K562 (cell line): Measurements from ENCODE around the gene NDUFAF3. TPM values are rescaled to one million over a fixed set of nuclear protein-coding genes. Genes with fewer than 3 reads are reported as not detected.

Experiments used
- ATAC-seq: fragments of 200-7000 bp; cut with Tn5 transposase; 3 replicates; pipeline ENCODE4 v1.9.1; 2020; ENCODE audit warnings: moderate library complexity
- BruUV-seq: library from RNA; stranded (reverse); fragments of 400-500 nt; replicated peaks from 2 replicates; lab custom pipeline; 2021; lab: Mats Ljungman, UMichigan
- CTCF ChIA-PET: fragments of 300-600 bp; formaldehyde crosslinking; extraction: SDS; loops from one replicate; lab custom pipeline; 2021; ENCODE audit warnings: low intra/inter-chr PET ratio; lab: Yijun Ruan, JAX
- POLR2A ChIA-PET: fragments of 300-600, 350-650 bp; sonication (Branson Sonifier 250); formaldehyde crosslinking; extraction: SDS; loops from one replicate; lab custom pipeline; 2021; ENCODE audit warnings: antibody characterized with exemption, inconsistent platforms; lab: Yijun Ruan, JAX
- DNase-seq, 4 experiments: peaks; one replicate each; pipeline versions ENCODE4 v3.0.0 to v3.0.0-alpha.2; 2011 to 2018; ENCODE audit warnings: low spot score in 3 of 4, mixed read lengths in 3 of 4; ENCODE audit errors: extremely low read depth in 1 of 4
- FAIRE-seq: peaks from 2 replicates; lab custom pipeline; 2011; peaks lifted over from hg19 to GRCh38; lab: Jason Lieb, UNC
- H2AFZ ChIP-seq: 2 replicates; pipeline ENCODE4 v1.6.0; 2011; ENCODE audit warnings: low read depth, low read length, control low read depth, inconsistent platforms
- H3K27ac ChIP-seq: fragments of 200-600 bp; 3 replicates; pipeline ENCODE4 v1.8.0; 2011; ENCODE audit warnings: low read depth, mild to moderate bottlenecking, control low read depth, inconsistent platforms, low read length, moderate library complexity, mixed read lengths; ENCODE audit errors: extremely low read depth
- H3K27me3 ChIP-seq, 2 experiments: fragments of 300-600 bp in 1 of 2; 2 replicates in 1 of 2; 3 replicates in 1 of 2; pipeline versions ENCODE4 v1.6.0 to v1.8.0; 2011; ENCODE audit warnings: inconsistent platforms in 2 of 2, low read length in 2 of 2, mild to moderate bottlenecking in 1 of 2, mixed read lengths in 1 of 2, moderate library complexity in 1 of 2; ENCODE audit not compliant: control insufficient read depth in 2 of 2, insufficient read depth in 2 of 2
- H3K36me3 ChIP-seq: fragments of 300-600 bp; 3 replicates; pipeline ENCODE4 v1.8.0; 2011; ENCODE audit warnings: mild to moderate bottlenecking, low read length, inconsistent platforms; ENCODE audit not compliant: control insufficient read depth, insufficient read depth
- H3K4me1 ChIP-seq, 2 experiments: fragments of 200-600 bp in 1 of 2; replicated peaks in 1 of 2; 2 replicates in 1 of 2; 3 replicates in 1 of 2; pipeline versions ENCODE4 v1.5.1 to v1.8.0; 2011; ENCODE audit warnings: inconsistent platforms in 2 of 2, low read length in 2 of 2, mild to moderate bottlenecking in 1 of 2, mixed read lengths in 1 of 2, moderate library complexity in 1 of 2; ENCODE audit not compliant: control insufficient read depth in 2 of 2, insufficient read depth in 2 of 2
- H3K4me2 ChIP-seq: 2 replicates; pipeline ENCODE4 v1.6.1; 2011; ENCODE audit warnings: low read length, control low read depth, inconsistent platforms, mixed read lengths; ENCODE audit not compliant: insufficient read depth
- H3K4me3 ChIP-seq: fragments of 200-600 bp; sonication (generic), shearing (Covaris generic); 2 replicates; pipeline ENCODE4 v1.5.1; 2016; ENCODE audit warnings: control low read depth, inconsistent platforms
- H3K79me2 ChIP-seq: fragments of 200-600 bp; 3 replicates; pipeline ENCODE4 v1.8.0; 2011; ENCODE audit warnings: low read length, inconsistent platforms; ENCODE audit not compliant: control insufficient read depth, insufficient read depth
- H3K9ac ChIP-seq, 2 experiments: 2 replicates each; pipeline versions ENCODE4 v1.6.0 to v1.6.1; 2011; ENCODE audit warnings: low read depth in 2 of 2, low read length in 2 of 2, control low read depth in 1 of 2, inconsistent platforms in 1 of 2, mild to moderate bottlenecking in 1 of 2, mixed read lengths in 1 of 2; ENCODE audit not compliant: insufficient read depth in 1 of 2
- H3K9me1 ChIP-seq: one replicate; pipeline ENCODE4 v1.6.0; 2011; ENCODE audit warnings: inconsistent platforms, mild to moderate bottlenecking, low read length, moderate library complexity; ENCODE audit not compliant: control insufficient read depth, insufficient read depth
- H3K9me3 ChIP-seq: replicated peaks from 2 replicates; pipeline ENCODE4 v1.5.1; 2011; ENCODE audit warnings: low read depth, low read length, inconsistent platforms; ENCODE audit not compliant: control insufficient read depth, insufficient read depth
- H4K20me1 ChIP-seq: replicated peaks from 2 replicates; pipeline ENCODE4 v1.6.1; 2011; ENCODE audit warnings: low read length, inconsistent platforms, mixed read lengths; ENCODE audit not compliant: control insufficient read depth, insufficient read depth
- CREB3 ChIP-seq: fragments of 450-650 bp; conservative IDR thresholded peaks from 2 replicates; pipeline ENCODE4 v1.6.1; 2016; ENCODE audit warnings: missing genetic modification characterization, low read depth, mild to moderate bottlenecking, missing compliant biosample characterization, moderate library complexity
- ETV5 ChIP-seq: sonication (generic); formaldehyde crosslinking; IDR thresholded peaks from 2 replicates; pipeline ENCODE4 v1.4.0; 2020; ENCODE audit warnings: low read depth, mild to moderate bottlenecking, missing genetic modification reagents
- LARP7 ChIP-seq: fragments of 450-650 bp; IDR thresholded peaks from 2 replicates; pipeline ENCODE4 v1.6.1; 2016
- MTF1 ChIP-seq: fragments of 250-450 bp; sonication (Bioruptor Pico); IDR thresholded peaks from 2 replicates; pipeline ENCODE4 v1.9.0; 2021; ENCODE audit warnings: moderate library complexity, mild to moderate bottlenecking, inconsistent platforms, borderline replicate concordance
- PREB ChIP-seq: sonication (generic); formaldehyde crosslinking; IDR thresholded peaks from 2 replicates; pipeline ENCODE4 v1.8.1; 2023; ENCODE audit warnings: mild to moderate bottlenecking, missing genetic modification reagents
- PYGO2 ChIP-seq: fragments of 450-650 bp; IDR thresholded peaks from 2 replicates; pipeline ENCODE4 v1.6.1; 2016; ENCODE audit warnings: mild to moderate bottlenecking, missing genetic modification characterization, moderate library complexity, missing compliant biosample characterization
- RBM15 ChIP-seq: fragments of 200-400 bp; formaldehyde crosslinking; IDR thresholded peaks from 2 replicates; pipeline ENCODE4 v1.6.1; 2018; ENCODE audit warnings: mild to moderate bottlenecking, low read length, moderate library complexity; ENCODE audit not compliant: insufficient read depth
- SUPT5H ChIP-seq: fragments of 450-650 bp; IDR thresholded peaks from 2 replicates; pipeline ENCODE4 v1.6.1; 2016
- WHSC1 ChIP-seq: IDR thresholded peaks from one replicate; pipeline ENCODE4 v1.6.1; 2012; ENCODE audit warnings: low read length, control low read depth, inconsistent platforms
- WGBS: fragments of 100-300 bp; shearing (Covaris generic); methylation state at CpG from one replicate; pipeline ENCODE4 v1.1.6; 2016; ENCODE audit warnings: low coverage, mixed read lengths; ENCODE audit not compliant: insufficient coverage; ENCODE audit errors: missing lambda C conversion rate; 5-methylcytosine and 5-hydroxymethylcytosine counted together
- in situ Hi-C: fragments of 300-500 bp; cut with MboI; formaldehyde crosslinking; loops from 4 replicates; pipeline ENCODE4 v1.15.0; 2018; ENCODE audit warnings: inconsistent platforms, mixed read lengths
- intact Hi-C: fragments of 100-400 bp; cut with micrococcal nuclease; formaldehyde crosslinking; loops from 2 replicates; pipeline ENCODE4 v1.14.2; 2022
- polyA plus RNA-seq, 8 experiments: library from polyadenylated mRNA; depleted of rRNA in 4 of 8; stranded (reverse) in 5 of 8; unstranded in 3 of 8; fragments of >200 nt; fragmentation: Nextera tagmentation in 2 of 8; fragmentation: Illumina TruSeq in 1 of 8; extraction: Ambion mirVana in 2 of 8; extraction: Trizol in 1 of 8; gene quantifications; 2 replicates each; pipeline versions ENCODE4 v1.2.1 to v1.2.3, GENCODE V29; 2011 to 2014; ENCODE audit warnings: inconsistent platforms in 1 of 8, missing spikeins in 1 of 8
- total RNA-seq, 7 experiments: library from RNA; depleted of rRNA in 6 of 7; stranded (reverse); fragments of >200 nt in 6 of 7; fragmentation: Illumina TruSeq in 2 of 7; extraction: Trizol in 2 of 7; gene quantifications; 2 replicates each; pipeline versions ENCODE4 v1.2.1 to v1.2.3, GENCODE V29; 2011 to 2021; ENCODE audit warnings: low replicate concordance in 1 of 7
- TF ChIP-seq, protein P1 (sequence below), 2 experiments: fragments of 150-350 bp in 1 of 2; IDR thresholded peaks; 2 replicates each; pipeline ENCODE4 v1.6.1; 2012 to 2016; ENCODE audit warnings: low read depth in 2 of 2, low read length in 2 of 2, mild to moderate bottlenecking in 1 of 2, moderate library complexity in 1 of 2

Gene NDUFAF3
- total and polyA plus RNA-seq, 9 of the 15 experiments (the other 6 are each of a cell fraction or from before 2014, with no cell fraction given), result 17.0 to 127 (median 36.3) TPM

DNA sequence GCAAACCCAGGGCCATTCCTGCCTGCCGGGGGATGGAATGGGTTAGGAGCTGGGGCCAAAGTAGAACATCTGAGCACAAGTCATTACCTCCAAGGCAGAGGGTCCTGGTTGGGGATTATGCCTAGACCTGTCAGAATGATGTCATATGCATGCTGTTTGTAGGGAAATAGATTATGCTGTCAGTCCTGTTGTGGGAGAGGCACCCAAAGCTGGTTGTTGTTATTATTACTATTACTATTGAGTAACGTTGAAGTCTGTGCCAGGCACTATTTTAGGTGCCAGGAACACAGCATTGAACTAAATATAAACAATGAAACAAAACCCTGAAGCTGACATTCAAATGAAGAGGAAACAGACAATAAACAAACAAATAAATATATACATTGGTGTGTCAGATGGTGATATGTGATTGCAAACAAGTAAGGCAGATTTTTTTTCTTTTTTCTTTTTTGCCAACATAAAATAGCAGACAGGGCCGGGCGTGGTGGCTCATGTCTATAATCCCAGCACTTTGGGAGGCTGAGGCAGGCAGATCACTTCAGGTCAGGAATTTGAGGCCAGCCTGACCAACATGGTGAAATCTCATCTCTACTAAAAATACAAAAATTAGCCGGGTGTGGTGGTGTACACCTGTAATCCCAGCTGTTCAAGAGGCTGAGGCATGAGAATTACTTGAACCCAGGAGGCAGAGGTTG lies 29.9 kb upstream of the NDUFAF3 start:
- in situ Hi-C loops, result no loop called here
- CTCF ChIA-PET, result no interaction called here
- TF ChIP-seq MTF1, result no peak
- TF ChIP-seq ETV5 (CRISPR knock-in tag), result no peak
- TF ChIP-seq, protein P1, sequence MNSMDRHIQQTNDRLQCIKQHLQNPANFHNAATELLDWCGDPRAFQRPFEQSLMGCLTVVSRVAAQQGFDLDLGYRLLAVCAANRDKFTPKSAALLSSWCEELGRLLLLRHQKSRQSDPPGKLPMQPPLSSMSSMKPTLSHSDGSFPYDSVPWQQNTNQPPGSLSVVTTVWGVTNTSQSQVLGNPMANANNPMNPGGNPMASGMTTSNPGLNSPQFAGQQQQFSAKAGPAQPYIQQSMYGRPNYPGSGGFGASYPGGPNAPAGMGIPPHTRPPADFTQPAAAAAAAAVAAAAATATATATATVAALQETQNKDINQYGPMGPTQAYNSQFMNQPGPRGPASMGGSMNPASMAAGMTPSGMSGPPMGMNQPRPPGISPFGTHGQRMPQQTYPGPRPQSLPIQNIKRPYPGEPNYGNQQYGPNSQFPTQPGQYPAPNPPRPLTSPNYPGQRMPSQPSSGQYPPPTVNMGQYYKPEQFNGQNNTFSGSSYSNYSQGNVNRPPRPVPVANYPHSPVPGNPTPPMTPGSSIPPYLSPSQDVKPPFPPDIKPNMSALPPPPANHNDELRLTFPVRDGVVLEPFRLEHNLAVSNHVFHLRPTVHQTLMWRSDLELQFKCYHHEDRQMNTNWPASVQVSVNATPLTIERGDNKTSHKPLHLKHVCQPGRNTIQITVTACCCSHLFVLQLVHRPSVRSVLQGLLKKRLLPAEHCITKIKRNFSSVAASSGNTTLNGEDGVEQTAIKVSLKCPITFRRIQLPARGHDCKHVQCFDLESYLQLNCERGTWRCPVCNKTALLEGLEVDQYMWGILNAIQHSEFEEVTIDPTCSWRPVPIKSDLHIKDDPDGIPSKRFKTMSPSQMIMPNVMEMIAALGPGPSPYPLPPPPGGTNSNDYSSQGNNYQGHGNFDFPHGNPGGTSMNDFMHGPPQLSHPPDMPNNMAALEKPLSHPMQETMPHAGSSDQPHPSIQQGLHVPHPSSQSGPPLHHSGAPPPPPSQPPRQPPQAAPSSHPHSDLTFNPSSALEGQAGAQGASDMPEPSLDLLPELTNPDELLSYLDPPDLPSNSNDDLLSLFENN (IDR thresholded peaks at IDR 0.05; ENCODE audit: low read depth in 2 of 2, low read length in 2 of 2), result no peak
- no peak for TF ChIP-seq PREB
- no peak for TF ChIP-seq PYGO2
- no peak for TF ChIP-seq CREB3
- TF ChIP-seq WHSC1, result no peak
- no peak for TF ChIP-seq SUPT5H
- TF ChIP-seq LARP7, result no peak
- no peak for TF ChIP-seq RBM15
- TF ChIP-seq, all 486 proteins: peak for 0
- POLR2A ChIA-PET, result interaction anchor here (0.9 to 1.1 kb wide), 2 partner anchors 10 to 25 kb away, joined by 4 read pairs; no protein-coding TSS in a partner anchor
- Histone ChIP-seq H3K4me2 (no peak overlapping the region), H3K27me3 (no peaks in the 10 kb centered on the region), H3K79me2 (no peaks in the 10 kb centered on the region), H3K9me3 (no peaks in the 10 kb centered on the region), H3K9me1 (no peaks in the 10 kb centered on the region), H4K20me1 (no peaks in the 10 kb centered on the region), H3K4me1 (peaks cover 9 to 21% of the 10 kb centered on the region in 2 experiments), H2AFZ (no peak overlapping the region), H3K27ac (no peak overlapping the region), H3K36me3 (no peaks in the 10 kb centered on the region), H3K9ac (peak overlapping the region in 1 of 2 experiments; percentile 23; a peak in 1 of 4 replicates), H3K4me3 (no peak overlapping the region)
- intact Hi-C loops, result no loop called here
- no peak for FAIRE-seq
- DNase-seq, result no peak
- 60% methylated on average over 5 of the region's 5 CpGs for WGBS
- BruUV-seq, result no TSS peak
- no peak for ATAC-seq
